ENCODE data around the gene PIK3IP1.

DNA sequence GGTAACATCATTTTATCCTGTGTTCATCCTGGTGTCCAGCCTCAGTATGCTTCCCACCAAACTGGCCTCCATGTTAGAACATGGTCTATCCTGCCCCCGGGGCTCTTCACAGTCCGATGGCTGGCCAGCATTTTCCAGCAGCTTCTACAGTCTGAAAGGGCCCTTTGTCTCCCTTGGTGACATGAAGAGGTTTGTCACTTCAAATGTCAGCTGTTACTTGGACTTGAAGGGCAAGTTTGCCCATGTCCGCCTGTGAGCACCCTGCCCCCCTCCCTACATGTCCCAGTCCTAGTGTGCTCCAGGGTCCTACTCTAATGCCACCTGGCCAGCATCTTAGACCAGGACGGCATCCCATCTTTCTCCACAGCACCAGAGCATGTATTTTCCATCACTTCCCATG is 29.1 kb upstream of the PIK3IP1 start:
- no peak for TF ChIP-seq POLR2A (IDR thresholded peaks at IDR 0.05)
- TF ChIP-seq, protein P1, sequence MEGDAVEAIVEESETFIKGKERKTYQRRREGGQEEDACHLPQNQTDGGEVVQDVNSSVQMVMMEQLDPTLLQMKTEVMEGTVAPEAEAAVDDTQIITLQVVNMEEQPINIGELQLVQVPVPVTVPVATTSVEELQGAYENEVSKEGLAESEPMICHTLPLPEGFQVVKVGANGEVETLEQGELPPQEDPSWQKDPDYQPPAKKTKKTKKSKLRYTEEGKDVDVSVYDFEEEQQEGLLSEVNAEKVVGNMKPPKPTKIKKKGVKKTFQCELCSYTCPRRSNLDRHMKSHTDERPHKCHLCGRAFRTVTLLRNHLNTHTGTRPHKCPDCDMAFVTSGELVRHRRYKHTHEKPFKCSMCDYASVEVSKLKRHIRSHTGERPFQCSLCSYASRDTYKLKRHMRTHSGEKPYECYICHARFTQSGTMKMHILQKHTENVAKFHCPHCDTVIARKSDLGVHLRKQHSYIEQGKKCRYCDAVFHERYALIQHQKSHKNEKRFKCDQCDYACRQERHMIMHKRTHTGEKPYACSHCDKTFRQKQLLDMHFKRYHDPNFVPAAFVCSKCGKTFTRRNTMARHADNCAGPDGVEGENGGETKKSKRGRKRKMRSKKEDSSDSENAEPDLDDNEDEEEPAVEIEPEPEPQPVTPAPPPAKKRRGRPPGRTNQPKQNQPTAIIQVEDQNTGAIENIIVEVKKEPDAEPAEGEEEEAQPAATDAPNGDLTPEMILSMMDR (IDR thresholded peaks at IDR 0.05), result no peak
